C4-2B (cell line): ENCODE results near the gene MAML1.

Experiments
- ZFX ChIP-seq: fragments of 450-650 bp; IDR thresholded peaks from 2 replicates; pipeline ENCODE4 v1.6.1; 2017
- TF ChIP-seq, protein P1 (sequence below): fragments of 450-650 bp; conservative IDR thresholded peaks from 2 replicates; pipeline ENCODE4 v1.5.1; 2017; ENCODE audit warnings: mild to moderate bottlenecking

DNA sequence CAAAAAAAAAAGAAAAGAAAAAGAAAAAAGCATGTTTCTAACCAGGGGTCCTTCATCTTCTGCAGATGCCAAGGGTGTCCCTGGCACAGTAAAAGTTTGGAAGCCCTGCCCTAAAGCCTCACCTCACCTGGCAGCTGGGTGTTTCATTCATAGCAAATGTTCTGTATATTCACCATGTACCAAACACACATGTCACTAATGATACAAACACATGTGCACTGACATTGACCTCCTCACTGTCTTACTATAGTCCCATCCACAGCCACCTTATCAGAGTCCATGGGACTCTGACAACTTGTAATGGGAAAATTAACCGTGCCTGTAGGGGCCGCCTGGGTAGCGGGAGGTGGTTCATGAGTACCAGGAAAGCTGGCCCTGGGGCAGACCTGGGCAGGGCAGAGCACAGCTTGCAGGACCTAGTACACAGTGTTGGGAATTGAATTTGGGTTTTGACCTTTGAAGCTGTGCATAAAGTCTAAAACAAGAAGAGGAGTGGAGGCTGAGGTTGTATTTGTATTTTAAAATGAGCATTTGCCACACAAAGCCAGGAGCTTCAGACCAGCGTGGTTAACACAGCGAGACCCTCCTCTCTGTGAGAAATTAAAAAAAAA is 80.5 kb downstream of the MAML1 start:
- TF ChIP-seq, protein P1, sequence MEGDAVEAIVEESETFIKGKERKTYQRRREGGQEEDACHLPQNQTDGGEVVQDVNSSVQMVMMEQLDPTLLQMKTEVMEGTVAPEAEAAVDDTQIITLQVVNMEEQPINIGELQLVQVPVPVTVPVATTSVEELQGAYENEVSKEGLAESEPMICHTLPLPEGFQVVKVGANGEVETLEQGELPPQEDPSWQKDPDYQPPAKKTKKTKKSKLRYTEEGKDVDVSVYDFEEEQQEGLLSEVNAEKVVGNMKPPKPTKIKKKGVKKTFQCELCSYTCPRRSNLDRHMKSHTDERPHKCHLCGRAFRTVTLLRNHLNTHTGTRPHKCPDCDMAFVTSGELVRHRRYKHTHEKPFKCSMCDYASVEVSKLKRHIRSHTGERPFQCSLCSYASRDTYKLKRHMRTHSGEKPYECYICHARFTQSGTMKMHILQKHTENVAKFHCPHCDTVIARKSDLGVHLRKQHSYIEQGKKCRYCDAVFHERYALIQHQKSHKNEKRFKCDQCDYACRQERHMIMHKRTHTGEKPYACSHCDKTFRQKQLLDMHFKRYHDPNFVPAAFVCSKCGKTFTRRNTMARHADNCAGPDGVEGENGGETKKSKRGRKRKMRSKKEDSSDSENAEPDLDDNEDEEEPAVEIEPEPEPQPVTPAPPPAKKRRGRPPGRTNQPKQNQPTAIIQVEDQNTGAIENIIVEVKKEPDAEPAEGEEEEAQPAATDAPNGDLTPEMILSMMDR, result no peak
- no peak for TF ChIP-seq ZFX
